Gastroesophageal sphincter (tissue), 3 donors: Measurements from ENCODE around the gene TIMM17B.

ENCODE experiments used
- EP300 ChIP-seq: sonication (generic); formaldehyde crosslinking; IDR thresholded peaks from one replicate; pipeline ENCODE4 v1.6.1; 2017; ENCODE audit warnings: antibody characterized with exemption, mild to moderate bottlenecking
- POLR2A ChIP-seq, 2 donors: fragments of 450-650 bp; IDR thresholded peaks; one replicate each; pipeline ENCODE4 v1.6.1; 2017; ENCODE audit warnings: antibody characterized with exemption in 2 of 2, mild to moderate bottlenecking in 2 of 2, moderate library complexity in 1 of 2
- POLR2AphosphoS5 ChIP-seq: sonication (generic); formaldehyde crosslinking; IDR thresholded peaks from one replicate; pipeline ENCODE4 v1.6.1; 2017; ENCODE audit warnings: antibody characterized with exemption
- TF ChIP-seq, protein P1 (sequence below), 4 experiments: fragments of 200-600 bp in 2 of 4; fragments of 450-650 bp in 2 of 4; sonication (generic) in 1 of 4; IDR thresholded peaks; one replicate each; pipeline ENCODE4 v1.5.1; 2017 to 2019; ENCODE audit warnings: antibody characterized with exemption in 4 of 4, mild to moderate bottlenecking in 2 of 4, moderate library complexity in 2 of 4

DNA sequence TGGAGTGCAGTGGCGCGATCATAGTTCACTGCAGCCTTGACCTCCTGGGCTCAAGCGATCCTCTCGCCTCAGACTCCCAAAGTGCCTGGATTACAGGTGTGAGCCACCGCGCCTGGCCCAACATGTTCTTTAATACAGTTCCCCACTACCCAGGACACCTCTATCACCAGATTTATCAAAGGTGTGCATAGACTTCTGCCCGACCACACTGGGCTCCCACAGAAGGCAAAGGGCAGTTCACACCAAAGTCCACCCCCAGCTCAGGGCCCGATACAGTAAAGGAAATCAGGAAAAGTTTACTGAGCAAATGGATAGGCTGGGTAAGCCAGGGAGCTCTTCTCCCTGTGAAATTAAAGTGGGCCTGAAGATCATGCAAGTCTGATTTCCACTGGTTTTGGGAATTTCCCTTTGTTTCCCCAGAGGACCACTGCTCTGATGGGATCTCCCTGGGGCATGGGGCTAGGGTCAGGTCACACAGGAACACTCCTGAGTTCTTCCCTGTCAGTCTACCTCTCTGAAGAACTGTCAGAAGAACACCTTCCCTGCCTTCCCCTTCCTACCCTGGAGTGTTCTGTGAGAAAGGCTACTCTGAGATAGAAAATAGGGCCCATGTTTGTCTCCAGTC is 39.0 kb upstream of the TIMM17B start:
- TF ChIP-seq POLR2A (IDR thresholded peaks at IDR 0.05) (no peak), POLR2AphosphoS5 (no peak), EP300 (no peak)
- TF ChIP-seq, protein P1, sequence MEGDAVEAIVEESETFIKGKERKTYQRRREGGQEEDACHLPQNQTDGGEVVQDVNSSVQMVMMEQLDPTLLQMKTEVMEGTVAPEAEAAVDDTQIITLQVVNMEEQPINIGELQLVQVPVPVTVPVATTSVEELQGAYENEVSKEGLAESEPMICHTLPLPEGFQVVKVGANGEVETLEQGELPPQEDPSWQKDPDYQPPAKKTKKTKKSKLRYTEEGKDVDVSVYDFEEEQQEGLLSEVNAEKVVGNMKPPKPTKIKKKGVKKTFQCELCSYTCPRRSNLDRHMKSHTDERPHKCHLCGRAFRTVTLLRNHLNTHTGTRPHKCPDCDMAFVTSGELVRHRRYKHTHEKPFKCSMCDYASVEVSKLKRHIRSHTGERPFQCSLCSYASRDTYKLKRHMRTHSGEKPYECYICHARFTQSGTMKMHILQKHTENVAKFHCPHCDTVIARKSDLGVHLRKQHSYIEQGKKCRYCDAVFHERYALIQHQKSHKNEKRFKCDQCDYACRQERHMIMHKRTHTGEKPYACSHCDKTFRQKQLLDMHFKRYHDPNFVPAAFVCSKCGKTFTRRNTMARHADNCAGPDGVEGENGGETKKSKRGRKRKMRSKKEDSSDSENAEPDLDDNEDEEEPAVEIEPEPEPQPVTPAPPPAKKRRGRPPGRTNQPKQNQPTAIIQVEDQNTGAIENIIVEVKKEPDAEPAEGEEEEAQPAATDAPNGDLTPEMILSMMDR (IDR thresholded peaks at IDR 0.05), result no peak
